GM18867 (cell line): ENCODE data around the gene STON2.
"Not testable (repeated sequence)": the region's sequence is repeated elsewhere in the genome, so short reads cannot be mapped to it uniquely, and the experiment has no call there.

Source experiments
- ATAC-seq: cut with Tn5 transposase; IDR thresholded peaks from one replicate; pipeline ENCODE4 v1.9.1; 2021; ENCODE audit warnings: mild to moderate bottlenecking, moderate library complexity; ENCODE audit not compliant: unreplicated experiment

Gene STON2

DNA sequence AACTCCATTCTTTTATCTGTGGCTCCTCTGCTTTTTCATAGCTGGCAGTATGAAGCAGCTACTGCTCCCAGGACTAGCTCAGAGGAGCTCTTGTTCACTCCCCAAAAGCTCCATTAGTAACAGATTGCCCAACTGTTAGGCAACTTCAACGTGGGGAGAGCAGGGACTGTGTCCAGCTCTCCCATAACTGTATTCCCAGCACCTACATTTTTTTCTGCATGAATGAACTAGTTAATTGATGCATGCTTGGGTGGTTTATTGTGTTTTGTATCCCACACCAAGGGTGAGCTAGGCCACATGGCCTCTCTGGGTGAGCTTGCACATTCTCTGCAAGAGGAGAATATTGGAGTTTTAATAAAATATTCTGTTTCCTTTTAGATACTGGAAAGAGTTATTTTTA is 15.2 kb downstream of the STON2 start:
- ATAC-seq, result no peak

DNA sequence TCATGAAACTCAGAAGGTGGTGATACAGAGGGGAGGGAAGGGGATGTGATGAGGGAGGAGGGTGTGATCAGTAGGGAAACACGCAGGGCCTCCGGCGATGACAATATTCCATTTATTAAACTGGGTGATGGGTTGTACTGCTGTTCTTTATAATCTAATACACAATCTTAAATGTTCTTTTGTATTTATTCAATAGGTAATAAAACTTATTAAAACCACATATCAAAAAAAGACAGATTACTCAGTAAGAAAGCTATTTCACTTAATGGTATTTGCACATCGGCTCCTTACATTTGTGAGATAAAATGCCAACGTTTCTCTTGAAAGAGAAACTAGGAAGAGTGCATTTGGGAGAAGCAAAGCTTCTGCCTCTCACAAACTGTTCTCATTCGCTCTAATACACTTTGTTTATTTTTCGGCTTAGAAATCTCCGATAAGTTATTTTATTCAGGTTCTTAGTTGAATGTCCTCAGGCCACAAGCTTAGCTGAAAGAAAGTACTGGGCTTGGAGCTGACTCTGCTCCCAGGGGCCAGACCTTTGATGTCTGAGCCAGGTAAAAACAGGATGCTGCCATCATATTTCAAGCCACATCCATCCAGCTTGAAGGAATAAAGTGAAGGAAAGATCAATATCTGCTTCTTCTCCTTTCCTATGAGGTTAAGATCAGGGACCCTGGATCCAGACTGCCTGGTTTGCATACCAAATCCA is 17.5 kb downstream of the STON2 start:
- no peak for ATAC-seq

DNA sequence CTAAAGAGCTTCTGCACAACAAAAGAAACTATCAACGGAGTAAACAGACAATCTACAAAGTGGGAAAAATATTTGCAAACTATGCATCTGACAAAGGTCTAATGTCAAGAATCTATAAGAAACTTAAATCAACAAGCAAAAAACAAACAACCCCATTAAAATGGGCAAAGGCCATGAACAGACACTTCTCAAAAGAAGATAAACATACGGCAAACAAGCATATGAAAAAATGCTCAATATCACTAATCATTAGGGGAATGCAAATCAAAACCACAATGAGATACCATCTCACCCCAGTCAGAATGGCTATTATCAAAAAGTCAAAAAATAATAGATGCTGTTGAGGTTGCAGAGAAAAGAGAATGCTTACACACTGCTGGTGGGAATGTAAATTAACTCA is 20.1 kb downstream of the STON2 start:
- not testable (repeated sequence) for ATAC-seq

DNA sequence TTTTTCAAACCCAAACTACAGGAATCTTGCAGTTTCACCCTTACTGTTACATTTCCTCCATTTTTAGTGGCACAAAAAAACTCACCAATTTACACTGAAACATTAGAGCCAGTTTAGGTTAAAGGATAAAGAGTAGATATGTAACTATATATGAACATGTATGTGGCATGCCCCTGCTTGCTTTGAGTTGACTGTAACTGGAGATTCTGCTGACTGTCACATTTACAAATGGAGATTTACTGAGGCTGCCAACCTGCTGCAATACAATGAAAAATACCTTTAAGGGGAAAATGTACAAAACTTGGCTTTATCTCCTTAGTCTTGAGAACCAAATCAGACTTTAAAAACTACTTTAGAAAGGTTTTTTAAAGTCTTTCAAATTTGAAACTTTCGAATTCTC is 28.3 kb downstream of the STON2 start:
- ATAC-seq, result no peak

DNA sequence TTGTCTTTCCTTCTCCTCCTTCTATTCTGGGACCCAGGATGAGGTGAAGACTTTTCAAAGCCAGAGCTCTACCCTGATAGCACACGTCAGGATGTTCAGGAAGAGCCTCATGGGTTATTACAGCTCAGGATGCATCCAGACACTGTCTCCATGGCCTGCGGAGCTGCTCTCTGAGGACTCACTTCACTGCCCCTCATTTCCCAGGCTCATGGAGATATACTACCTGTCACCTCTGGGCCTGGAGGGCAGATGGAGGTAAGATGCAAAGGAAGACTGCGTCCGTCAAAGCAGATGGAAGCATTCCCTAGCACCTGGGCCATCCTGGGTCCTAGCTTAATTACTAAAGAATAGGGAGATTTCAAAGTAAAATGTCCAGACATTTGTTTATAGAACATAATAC is 32.6 kb downstream of the STON2 start:
- no peak for ATAC-seq

DNA sequence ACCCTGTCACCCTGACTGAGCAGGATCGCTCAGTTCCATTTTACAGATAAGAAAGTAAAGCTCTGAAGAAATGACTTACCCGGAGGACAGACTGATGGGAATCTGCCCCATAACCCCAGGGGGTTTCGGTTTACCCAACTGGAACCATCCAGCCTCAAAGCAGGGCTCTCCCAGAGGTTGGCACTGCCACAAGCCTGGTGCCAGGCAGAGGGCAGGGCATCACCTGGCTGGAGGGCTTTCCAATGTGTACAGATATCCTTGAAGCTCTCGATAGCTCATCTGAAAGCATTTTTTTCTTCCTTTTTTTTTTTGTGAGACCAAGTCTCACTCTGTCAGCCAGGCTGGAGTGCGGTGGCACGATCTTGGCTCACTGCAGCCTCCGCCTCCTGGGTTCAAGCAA is 33.2 kb downstream of the STON2 start:
- ATAC-seq, result no peak

DNA sequence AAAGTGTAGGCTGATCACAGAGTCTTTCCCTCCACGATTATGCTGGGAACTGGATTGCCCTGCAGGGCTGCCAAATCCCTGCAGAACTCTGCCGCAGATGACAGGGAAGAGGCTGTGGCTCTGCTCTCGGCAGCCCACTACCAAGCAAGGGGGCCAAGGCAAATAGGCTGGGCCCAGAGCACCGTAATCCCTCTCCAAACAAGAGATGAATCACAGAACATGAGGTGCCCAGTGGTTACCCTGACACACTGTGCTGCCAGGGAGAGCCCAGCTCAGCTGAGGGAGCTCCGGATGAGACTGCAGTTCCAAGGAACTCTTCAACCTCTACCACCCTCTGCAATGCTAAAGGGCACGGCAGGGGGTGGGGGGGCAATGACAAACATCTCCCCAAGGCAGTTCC is 33.9 kb downstream of the STON2 start:
- ATAC-seq, result no peak

DNA sequence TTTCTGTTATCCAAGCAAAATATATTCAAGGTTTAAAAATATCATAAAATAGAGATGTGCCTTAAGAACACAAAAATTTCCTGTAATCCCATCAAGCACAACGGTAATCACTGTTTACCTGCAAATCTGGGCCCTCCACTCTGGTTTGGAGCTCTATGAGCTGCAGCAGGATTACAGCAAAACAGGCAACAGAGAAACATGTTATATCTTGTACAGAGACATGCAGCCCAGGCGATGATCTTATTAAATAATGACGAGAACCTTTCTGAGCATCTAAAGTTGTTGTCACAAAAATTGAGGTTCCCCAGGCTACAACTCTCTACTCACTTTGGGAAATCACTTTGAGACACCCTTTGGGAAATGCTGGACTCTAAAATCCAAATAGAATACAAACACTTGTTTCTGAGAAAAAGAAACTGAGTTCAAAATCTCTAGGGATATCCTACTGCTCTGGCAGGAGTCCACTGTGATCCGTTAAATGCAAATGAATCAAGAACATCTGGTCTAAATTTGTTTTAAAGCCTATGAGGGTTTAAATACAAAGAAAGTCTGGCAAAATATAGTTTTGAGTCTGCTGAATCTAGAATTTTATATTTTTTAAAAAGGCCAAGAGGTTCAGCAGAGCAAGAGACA is 36.3 kb downstream of the STON2 start:
- no peak for ATAC-seq

DNA sequence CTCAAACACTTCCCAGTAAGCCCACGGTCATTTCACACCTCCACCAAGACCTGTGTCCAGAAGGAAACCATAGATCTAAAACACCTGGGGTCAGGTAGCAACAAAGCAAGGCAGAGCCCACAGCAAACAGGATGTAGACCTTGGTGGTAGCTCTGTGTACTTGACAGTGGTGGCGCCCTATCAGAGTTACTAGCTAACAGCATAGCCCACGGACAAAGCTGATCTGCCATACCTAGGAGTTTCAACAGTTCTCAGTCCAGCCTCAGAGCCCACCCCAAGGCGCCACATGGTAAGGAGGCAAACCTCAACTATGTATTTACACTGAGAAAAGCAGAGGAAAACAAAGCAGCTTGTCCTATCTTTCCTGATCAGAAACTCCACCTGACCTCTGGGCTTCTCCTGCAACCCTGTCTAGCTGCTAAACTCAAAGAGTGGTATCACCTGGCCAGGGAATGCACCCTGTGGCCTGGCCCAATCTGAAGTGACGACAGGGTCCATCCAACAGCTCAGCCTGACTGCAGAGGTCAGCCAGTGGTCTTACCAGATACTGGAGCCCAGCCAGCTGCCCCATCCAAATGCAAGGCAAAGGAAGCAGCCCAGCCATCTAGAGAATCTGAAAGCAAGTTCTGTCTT is 46.3 kb downstream of the STON2 start:
- no peak for ATAC-seq

DNA sequence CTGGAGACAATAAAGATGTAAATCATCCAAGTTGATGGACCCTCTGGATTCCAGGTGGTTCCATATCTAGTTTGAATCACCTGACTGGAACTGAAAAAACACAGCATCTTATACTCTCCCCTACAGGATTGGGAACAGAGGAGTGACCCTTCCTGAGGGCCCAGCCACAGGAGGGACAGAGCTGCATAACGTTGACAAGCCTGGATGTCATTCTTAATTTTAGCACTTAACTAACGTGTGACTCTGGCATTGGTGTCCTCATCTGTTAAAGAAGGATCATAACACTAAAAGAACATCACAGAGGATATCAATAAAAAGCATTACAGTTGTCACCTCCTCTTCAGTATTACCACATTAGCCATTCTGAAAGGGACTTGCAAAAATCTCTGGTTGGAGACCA is 47.7 kb downstream of the STON2 start:
- ATAC-seq, result no peak

DNA sequence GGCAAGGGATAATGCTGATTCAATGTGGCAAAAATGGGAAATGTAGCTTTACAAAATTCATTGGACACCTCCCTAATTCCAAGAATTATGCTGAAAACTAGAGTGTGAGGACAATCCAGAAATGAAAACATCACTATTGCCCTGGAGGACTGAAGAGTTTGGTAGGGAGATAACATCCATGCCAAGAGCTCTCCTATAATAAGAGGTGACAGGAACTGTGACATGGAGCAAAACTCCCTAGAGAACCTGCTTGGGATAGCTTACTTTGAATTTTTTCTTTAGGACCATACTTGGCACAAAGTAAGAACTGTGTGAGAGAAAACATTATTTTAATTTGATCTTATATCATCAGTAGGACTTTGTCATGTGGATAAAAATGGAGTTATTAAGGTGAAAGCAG is 48.9 kb downstream of the STON2 start:
- no peak for ATAC-seq

DNA sequence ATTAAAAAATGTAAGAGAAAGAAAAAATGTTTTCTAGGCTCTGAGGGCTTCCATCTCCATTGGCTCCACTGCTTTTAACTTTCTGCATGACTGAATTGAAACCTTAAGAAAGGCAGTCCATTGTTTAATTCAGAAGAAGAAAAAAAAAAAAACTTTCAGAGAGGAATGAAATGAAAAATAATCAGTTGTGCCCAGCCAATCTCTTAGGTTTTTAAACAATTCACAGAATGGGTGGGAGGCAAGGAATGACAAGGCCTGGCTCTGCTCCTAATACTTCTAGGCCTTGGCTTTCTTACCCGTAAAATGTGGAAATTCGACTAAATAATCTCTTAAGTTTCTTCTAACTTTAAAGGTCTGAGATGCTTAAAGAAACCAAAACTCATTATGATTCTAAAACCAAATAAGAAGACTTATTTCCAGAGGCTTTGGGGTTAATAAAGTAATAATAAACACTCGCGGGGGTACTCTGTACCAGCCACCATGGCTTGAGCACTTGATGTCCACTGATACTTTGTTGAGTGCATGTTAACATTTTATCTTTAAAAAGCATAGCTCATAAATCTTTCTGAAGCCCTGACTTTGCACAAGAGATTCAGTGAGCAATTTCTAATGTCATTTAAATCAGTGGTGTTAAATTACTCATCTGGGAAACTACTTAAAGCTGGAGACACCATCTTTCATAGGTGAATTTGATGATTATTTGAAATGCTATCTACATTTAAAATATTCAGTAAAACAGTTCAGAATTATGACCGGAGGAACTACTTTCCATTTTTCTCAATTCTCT is 49.6 kb downstream of the STON2 start:
- ATAC-seq, result no peak

DNA sequence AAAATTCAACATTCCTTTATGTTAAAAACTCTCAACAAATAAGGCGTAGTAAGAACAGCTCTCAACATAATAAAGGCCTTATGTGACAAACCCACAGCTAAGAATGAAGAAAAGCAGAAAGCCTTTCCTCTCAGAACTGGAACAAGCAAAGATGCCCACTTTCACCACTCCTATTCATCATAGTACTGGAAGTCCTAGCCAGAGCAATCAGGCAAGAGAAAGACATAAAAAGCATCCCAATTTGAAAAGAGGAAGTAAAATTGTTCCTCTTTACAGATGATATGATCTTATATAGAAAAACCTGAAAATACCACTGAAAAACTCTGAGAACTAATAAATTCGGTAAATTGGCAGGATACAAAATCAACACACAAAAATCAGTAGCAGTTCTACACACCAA is 52.1 kb downstream of the STON2 start:
- ATAC-seq, result no peak

DNA sequence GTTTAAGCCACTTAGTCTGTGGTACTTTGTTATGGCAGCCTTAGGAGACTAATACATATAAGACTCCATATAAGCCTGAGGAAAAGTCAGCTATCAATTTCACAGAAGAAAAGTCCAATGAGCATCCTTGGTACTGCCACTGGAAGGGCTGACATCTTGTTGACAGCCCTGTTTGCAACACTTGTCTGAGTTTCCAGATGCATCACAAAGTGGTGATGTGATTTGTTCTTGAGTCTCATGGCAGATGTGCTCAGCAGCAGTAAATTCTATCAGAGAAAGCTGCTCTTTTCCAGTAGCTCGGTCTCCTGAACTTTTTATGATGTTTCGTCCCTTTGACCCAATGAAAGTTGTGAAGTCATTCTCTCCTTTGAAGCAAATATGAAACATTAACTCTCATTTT is 54.3 kb downstream of the STON2 start:
- no peak for ATAC-seq

DNA sequence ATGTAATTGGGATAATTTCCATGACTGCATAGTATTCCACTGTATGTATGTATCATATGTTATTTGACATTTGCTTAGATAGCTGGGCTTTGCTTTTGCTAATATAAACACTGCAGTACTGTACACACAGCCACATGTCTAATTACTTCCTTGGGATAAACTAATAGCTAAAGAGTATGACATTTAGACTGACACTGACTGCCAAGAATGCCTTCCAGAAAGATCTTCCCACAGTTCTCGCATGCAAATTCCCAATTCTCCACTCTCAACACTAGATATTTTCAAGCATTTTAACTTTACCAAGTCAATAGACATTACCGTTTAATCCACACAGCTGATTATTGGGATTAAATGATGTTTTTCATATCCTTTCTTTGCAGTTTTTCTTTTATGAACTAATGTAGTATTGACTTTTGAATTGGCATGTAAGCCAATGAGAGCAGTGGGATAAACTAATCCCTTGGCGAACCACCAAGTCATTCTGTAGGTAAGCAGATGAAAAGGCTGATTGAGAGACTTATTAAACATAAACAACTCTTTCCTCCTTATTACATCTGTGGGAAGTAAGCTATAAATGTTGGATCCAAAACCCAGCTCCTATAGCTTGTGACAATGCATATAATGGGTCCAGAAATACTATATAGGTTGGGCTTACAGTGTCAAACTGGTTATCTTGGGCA is 55.5 kb downstream of the STON2 start:
- no peak for ATAC-seq

DNA sequence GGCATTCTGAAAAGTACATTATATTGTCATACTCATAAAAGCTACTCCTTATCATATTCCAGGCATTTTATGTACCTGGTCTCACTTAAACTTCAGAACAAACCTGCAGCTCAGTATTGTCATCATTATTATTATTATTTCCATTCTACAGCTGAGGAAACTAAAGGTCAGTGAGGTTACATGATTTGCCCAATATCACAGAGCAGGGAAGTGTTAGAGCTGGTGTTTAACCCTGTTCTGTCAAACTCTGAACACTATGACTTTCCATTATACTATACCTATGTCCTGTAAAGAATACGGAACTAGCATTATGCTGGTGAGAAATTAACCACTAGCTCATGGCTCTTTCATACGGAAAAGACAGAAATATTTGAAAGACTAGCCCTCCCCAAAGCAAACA is 56.4 kb downstream of the STON2 start:
- no peak for ATAC-seq

DNA sequence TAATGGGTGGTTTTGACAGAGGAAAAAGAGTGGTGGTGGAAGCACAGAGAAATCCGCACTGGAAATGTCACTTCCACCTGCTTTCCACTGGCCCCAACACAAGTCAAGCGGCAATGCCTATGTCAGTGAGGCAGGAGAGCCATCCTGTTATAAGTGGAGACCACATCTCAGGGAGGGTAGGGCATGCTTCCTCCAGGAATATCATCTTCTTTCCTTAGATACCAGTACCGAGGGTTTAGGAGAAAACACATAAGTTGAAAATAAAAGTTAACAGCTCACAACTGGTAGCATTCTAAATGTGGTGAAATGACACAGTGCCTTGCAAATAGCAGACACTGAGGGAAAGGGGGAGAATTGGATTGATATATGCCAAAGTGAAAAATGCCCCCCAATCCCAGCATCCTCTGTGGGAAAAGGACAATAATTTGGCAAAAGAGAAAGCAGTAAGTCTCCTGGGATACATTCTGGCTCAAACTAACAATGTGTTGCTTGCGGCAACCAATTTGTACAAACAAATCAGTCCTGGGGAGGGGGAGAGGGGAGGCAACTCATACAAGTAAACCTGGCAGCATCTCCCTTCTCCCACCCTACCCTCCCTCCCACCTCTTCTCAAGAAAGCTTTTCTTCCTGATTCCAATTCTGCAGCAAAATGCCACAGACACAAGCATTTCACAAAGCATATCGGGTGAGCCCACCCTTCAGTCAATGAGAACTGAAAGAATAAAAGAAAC is 57.1 kb downstream of the STON2 start:
- no peak for ATAC-seq

DNA sequence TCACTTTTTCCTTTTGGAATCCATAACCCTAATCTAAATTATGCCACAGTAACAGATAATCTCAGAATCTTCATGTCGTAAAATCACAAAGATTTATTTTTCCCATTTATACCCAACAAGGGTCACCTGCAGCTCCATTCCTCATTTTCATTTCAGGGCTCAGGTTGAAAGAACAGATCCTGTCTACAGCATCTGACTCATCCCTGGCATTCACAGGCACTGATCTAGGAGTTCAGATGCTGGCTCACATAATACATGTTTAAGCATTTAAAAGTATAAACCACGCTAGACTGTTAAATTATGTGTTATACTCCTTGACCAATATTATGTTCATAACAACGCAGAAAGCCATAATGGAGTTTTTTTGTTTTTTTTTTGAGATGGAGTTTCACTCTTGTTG is 58.3 kb downstream of the STON2 start:
- ATAC-seq, result no peak

DNA sequence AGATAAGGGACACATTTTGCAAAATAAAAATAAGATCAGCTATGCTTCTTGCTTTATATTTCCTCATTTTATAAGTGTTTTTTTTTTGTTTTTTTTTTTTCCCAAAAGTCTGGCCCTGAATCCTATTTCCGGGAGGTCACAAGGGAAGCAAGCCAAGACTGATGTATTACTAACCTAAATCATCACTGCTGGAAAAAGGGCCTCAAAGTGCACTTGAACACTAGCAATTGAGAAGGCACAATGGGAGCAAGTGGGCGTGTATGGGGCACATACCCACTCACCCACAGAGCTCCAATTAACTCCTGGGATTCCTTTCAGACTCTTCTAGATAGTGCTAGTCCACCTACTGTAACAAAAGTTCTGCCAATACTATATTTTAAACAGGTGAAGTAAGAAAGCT is 58.8 kb downstream of the STON2 start:
- ATAC-seq, result no peak

DNA sequence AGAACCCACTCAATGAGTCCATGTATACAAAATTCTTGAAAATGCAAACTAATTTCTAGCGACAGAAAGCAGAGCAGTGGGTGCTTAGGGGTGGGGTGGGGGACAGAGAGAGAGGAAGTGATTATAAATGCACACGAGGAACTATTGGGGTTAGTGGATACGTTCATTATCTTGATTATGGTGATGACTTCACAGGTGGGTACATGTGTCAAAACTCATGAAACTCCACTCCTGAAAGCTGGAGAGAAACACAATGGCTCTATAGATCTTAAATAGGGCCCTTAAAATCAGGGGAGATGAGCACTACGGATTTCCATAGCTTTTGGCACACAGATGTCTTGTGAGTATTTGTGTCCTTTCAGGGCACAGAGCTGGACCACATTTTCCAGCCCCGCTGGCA is 59.9 kb downstream of the STON2 start:
- no peak for ATAC-seq

DNA sequence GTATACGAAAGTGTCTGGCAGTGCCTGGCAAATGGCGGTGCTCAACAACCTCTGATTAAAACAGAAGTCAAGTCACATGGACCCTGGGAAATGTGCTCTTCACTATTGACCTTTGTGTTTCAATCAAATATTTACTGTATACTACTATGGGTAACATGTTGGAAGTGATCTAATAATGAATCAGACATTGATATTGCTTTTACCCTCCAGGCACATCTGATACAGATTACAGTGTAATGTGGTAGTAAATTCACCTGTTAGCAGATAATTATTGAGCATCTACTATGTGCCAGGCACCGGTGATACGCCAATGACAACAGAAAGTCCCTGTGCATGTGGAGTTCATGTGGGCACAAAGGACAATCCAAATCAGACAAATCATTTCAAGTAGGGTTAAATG is 63.1 kb downstream of the STON2 start:
- no peak for ATAC-seq
